ENCODE data around the gene RUFY4. TPM values are rescaled to one million over a fixed set of nuclear protein-coding genes. Genes with fewer than 3 reads are reported as not detected.

The RUFY4 gene
- total RNA-seq, 4 donors from 2014 or later, result 0.60 to 0.95 TPM; not detected in 2

DNA sequence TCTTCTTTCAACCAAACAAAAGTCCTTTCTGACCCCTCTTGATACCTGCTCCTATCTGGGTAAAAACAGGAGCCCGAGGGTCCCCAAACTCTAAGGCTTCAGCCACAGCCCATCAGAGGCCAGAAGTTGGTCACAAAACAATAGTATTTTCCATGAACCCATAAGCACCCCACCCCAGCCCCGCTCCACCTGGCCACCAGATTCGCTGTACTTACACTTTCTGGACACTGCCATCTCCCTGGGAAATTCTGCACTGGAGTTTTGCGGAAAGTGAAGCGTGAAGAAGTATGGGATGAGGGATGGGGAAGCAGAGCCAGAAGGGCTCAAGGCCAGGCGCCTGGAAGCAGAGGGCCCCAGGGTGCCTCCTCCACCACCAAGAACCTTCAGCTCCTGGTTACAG, 5.2 kb upstream of the RUFY4 start:
- no peak for DNase-seq (ENCODE audit: low spot score)

DNA sequence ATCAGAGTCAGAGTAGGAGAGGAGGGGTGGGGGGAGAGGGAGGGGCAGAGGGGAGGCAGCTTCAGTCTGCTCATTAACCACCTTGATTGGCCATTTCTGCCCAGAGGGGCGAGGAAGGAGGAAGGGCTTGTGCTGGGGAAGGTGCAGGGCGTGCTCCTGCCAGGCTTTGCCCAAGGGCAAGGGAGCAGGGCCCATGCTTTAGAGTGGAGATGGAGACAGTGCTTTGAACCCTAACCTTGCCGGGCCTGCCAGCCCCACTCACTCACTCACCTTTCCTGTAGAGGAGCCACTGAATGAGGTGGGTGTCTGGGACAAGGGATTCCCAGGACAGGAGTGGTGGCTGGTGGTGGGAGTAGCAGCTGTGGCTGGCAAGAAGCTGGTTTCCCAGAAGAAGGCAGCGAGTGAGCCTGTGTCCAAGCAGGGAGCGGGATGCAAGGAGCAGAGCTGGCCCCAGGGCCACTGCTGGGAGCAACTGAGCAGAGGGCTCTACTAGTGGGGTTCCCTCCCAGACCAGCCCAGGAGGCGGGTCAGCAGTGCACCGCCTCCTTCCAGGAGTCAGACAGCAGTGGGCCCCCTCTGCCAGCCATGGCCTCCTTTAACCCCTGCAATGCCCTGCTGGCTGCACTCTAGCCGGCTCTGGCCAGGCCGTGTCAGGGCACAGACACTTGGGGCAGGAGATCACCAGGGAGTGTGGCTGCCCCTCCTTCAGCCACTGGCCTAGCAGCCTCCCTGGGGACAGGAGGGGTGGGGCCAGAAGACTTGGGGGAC, 3.6 kb upstream of the RUFY4 start:
- DNase-seq (ENCODE audit: low spot score) (no peak), ATAC-seq (ENCODE audit: low FRiP score) (no peak)
- TF ChIP-seq, protein P1, sequence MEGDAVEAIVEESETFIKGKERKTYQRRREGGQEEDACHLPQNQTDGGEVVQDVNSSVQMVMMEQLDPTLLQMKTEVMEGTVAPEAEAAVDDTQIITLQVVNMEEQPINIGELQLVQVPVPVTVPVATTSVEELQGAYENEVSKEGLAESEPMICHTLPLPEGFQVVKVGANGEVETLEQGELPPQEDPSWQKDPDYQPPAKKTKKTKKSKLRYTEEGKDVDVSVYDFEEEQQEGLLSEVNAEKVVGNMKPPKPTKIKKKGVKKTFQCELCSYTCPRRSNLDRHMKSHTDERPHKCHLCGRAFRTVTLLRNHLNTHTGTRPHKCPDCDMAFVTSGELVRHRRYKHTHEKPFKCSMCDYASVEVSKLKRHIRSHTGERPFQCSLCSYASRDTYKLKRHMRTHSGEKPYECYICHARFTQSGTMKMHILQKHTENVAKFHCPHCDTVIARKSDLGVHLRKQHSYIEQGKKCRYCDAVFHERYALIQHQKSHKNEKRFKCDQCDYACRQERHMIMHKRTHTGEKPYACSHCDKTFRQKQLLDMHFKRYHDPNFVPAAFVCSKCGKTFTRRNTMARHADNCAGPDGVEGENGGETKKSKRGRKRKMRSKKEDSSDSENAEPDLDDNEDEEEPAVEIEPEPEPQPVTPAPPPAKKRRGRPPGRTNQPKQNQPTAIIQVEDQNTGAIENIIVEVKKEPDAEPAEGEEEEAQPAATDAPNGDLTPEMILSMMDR (IDR thresholded peaks at IDR 0.05), result no peak

More for the DNA sequence above, 5.2 kb upstream of the RUFY4 start:
- TF ChIP-seq, protein P1 (IDR thresholded peaks at IDR 0.05), result no peak
- no peak for ATAC-seq (ENCODE audit: low FRiP score)

DNA sequence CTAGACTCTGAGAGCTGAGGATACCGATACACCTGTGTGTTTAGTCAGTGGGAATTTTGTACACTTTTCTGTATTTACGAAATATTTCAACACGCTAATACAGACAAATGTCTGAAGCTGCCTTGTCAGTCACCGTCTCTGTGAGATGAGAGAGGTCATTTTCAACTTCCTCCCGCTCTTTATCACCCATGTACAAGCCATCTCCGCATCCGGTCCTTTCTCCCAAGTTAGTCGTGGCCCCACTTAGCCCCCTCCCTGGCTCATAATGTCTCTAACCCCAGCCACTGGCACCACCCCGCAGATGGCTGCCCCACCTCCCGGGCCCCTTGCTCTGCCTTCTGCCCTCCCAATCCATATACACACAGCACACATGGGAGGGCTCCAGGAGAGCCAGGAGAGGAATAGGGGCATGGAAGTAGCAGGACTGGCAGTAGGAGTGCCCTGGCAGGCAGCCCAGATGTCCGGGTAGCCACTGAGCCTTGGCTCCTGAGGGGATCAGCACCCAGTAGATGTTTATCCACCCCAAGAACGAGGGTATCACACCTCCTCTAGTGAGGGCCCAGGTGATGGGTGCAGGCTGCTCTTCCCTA, 2.0 kb upstream of the RUFY4 start:
- TF ChIP-seq, protein P1 (IDR thresholded peaks at IDR 0.05), result no peak
- DNase-seq (ENCODE audit: low spot score) (no peak), ATAC-seq (ENCODE audit: low FRiP score) (no peak)

DNA sequence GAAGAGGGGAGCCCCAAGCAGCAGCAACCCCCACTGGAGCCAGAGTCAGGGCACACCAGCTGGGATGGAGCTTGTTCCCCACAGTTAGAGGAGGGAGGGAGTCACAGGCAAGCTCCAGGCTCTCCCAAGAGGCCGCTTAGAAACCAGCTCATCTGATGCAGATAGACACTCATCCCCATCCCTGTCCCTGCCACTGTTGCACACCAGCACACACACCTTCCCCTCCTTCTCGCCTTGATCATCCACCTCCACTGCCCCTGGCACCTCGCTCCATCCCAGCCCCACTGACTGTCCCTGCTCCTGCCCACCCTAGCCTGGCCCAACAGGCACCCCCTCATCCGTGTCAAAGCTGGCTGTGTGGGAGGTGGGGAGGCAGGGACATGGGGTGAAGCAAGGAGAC, 1.5 kb upstream of the RUFY4 start:
- TF ChIP-seq, protein P1 (IDR thresholded peaks at IDR 0.05), result no peak
- no peak for DNase-seq (ENCODE audit: low spot score)
- no peak for ATAC-seq (ENCODE audit: low FRiP score)

DNA sequence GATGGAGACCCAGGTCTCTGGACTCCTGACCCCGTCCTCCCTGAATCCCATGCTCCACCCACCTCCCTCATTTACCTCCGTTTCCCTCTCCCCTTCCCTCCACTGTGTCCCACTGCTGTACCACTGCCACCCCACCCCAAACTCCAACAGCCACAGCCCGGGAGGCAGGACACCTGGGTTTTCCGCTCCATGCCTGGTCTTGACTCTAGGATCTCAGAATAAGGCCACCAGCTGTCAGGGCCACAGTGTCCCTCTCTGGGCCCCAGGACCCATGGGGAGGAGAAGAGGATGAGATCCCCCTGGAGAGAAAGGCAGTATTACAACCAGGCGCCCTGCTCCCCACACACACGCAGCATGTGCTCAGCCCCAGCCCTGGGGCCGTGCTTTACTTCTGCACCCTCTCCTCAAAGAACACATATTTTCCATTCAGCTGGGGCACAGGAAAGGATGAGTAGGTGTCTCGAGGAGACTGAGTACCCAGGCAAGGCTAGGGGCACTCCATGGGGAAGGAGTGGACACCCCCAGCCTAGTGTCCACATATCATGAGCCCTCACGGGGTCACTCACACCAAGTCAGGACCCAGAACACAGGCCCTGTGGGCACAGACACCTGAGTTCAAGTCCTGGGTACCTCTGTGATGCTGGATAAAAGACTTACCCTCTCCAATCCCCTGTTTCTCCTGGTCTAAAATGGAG, 700 bp downstream of the RUFY4 start:
- ATAC-seq (ENCODE audit: low FRiP score) (no peak), DNase-seq (ENCODE audit: low spot score) (no peak)
- TF ChIP-seq, protein P1 (IDR thresholded peaks at IDR 0.05), result no peak

DNA sequence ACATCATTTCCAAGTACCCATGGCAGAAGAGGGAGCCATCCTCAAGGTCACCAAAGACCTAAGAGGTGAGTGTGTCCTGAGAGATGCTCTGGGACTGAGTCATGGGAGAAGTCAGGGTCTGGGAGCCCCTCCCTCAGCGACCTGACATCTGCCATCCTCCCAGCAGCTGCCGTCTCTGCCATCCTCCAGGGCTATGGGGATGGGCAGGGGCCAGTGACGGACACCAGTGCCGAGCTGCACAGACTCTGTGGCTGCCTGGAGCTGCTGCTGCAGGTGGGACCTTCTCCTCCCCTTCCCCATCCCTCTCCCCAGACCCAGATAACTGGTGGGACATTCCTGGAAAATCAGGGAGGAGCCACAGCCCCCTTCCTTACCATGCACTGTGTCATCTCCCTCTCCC, 1.5 kb downstream of the RUFY4 start:
- TF ChIP-seq, protein P1 (IDR thresholded peaks at IDR 0.05), result no peak
- DNase-seq (ENCODE audit: low spot score) (no peak), ATAC-seq (ENCODE audit: low FRiP score) (no peak)
